Measurements from ENCODE around the gene LHFPL6.

Gene LHFPL6

DNA sequence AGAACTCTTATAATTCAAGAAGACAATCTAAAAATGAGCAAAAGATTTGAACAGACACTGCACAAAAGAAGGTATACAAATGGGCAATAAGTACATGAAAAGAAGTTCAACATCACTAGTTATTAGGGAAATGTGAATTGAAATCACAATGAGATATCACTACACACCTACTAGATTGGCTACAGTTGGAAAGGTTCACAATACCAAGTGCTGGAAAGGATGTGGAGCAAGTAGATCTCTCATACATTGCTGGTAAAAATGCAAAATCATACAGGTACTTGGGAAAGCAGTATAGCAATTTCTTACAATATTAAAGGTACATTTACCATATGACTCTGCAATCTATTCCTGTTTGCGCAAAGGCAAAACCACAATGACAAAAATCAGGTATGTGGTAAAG, 145.7 kb downstream of the LHFPL6 start:
- TF ChIP-seq, protein P1, sequence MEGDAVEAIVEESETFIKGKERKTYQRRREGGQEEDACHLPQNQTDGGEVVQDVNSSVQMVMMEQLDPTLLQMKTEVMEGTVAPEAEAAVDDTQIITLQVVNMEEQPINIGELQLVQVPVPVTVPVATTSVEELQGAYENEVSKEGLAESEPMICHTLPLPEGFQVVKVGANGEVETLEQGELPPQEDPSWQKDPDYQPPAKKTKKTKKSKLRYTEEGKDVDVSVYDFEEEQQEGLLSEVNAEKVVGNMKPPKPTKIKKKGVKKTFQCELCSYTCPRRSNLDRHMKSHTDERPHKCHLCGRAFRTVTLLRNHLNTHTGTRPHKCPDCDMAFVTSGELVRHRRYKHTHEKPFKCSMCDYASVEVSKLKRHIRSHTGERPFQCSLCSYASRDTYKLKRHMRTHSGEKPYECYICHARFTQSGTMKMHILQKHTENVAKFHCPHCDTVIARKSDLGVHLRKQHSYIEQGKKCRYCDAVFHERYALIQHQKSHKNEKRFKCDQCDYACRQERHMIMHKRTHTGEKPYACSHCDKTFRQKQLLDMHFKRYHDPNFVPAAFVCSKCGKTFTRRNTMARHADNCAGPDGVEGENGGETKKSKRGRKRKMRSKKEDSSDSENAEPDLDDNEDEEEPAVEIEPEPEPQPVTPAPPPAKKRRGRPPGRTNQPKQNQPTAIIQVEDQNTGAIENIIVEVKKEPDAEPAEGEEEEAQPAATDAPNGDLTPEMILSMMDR (IDR thresholded peaks at IDR 0.05) = no peak

- TF ChIP-seq, protein P1 (IDR thresholded peaks at IDR 0.05) = no peak
These were observed 147.3 kb downstream of the LHFPL6 start for GRCh38 chr13:39455521-39456175.

GRCh38 chr13:39452834-39453233, 150.2 kb downstream of the LHFPL6 start:
- TF ChIP-seq, protein P1 (IDR thresholded peaks at IDR 0.05) = no peak

GRCh38 chr13:39452417-39452816, 150.6 kb downstream of the LHFPL6 start:
- TF ChIP-seq, protein P1 (IDR thresholded peaks at IDR 0.05) = no peak

DNA sequence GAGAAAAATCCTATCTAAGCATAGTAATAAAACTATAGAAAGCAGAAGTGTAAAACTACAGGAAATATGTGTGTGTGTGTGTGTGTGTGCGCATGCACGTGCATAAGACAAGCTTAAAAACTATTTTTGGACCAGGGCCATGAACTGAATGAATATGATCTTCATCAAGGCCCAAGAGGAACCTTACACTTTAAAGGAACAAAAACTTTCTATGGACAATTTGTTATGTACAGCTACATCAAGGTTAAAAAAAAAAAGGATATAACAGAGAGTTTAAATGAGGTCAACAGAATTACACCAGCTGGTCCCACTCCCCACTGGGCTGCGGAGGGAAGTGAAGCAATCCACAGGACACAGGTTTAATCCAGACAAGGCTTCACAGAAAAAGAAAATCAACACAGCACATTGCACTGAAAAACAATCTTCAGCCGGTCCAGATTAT, 151.1 kb downstream of the LHFPL6 start:
- TF ChIP-seq, protein P1 (IDR thresholded peaks at IDR 0.05) = no peak

GRCh38 chr13:39451301-39451700, 151.7 kb downstream of the LHFPL6 start:
- TF ChIP-seq, protein P1 (IDR thresholded peaks at IDR 0.05) = no peak

GRCh38 chr13:39450176-39450575, 152.8 kb downstream of the LHFPL6 start:
- TF ChIP-seq, protein P1 (IDR thresholded peaks at IDR 0.05) = no peak

DNA sequence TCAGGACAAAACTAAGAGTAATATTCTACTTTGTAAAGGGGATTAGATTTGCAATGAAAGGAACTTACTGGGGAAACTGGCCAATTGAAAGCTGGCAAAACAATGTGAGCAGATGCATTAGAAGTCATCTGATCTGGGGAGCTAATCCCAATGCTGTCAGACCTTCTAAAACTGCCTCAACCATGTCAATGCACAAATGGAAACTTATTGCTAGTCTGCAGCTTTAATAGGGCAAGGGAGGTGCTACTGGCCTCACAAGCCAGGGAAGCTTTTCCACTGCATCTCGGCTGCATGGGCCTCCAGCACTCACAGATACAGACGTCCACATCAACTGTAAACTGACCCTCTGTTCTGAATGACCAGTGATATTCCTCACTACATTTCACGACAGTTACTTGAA, 154.2 kb downstream of the LHFPL6 start:
- TF ChIP-seq, protein P1 (IDR thresholded peaks at IDR 0.05) = no peak
